CD14-positive monocyte (primary cell): ENCODE measurements around the gene R3HDM2. TPM values are rescaled to one million over a fixed set of nuclear protein-coding genes. Genes with fewer than 3 reads are reported as not detected.

ENCODE experiments used
- DNase-seq, 3 donors: peaks; one replicate each; pipeline ENCODE4 v3.0.0-alpha.2; 2011 to 2022
- H2AFZ ChIP-seq: 2 replicates; pipeline ENCODE4 v1.6.0; 2012; ENCODE audit warnings: mild to moderate bottlenecking, low read depth, low read length, inconsistent platforms; ENCODE audit not compliant: insufficient read depth, poor library complexity, severe bottlenecking
- H3K27ac ChIP-seq, 2 donors: 1 replicate in 1 of 2; 2 replicates in 1 of 2; pipeline ENCODE4 v1.5.1; 2012 to 2013; ENCODE audit warnings: low read length in 2 of 2, control low read depth in 1 of 2, inconsistent platforms in 1 of 2, low read depth in 1 of 2, mild to moderate bottlenecking in 1 of 2
- H3K27me3 ChIP-seq, 2 donors: one replicate each; pipeline versions ENCODE4 v1.6.0 to v1.6.1; 2011 to 2013; ENCODE audit warnings: low read length in 2 of 2; ENCODE audit not compliant: control insufficient read depth in 2 of 2, insufficient read depth in 2 of 2
- H3K36me3 ChIP-seq, 2 donors: replicated peaks in 1 of 2; 1 replicate in 1 of 2; 2 replicates in 1 of 2; pipeline versions ENCODE4 v1.5.1 to v1.6.1; 2012 to 2013; ENCODE audit warnings: low read length in 2 of 2, control low read depth in 1 of 2, inconsistent platforms in 1 of 2, mild to moderate bottlenecking in 1 of 2; ENCODE audit not compliant: insufficient read depth in 2 of 2, control insufficient read depth in 1 of 2
- H3K4me1 ChIP-seq, 2 donors: 1 replicate in 1 of 2; 2 replicates in 1 of 2; pipeline versions ENCODE4 v1.5.1 to v1.6.1; 2012 to 2013; ENCODE audit warnings: low read length in 2 of 2, control low read depth in 1 of 2, inconsistent platforms in 1 of 2, mild to moderate bottlenecking in 1 of 2, moderate library complexity in 1 of 2; ENCODE audit not compliant: insufficient read depth in 2 of 2, control insufficient read depth in 1 of 2
- H3K4me2 ChIP-seq: replicated peaks from 2 replicates; pipeline ENCODE3; 2012; ENCODE audit warnings: low read length, moderate library complexity, mild to moderate bottlenecking; ENCODE audit not compliant: poor library complexity, severe bottlenecking; ENCODE audit errors: extremely low read depth
- H3K4me3 ChIP-seq, 3 experiments: fragments of 200-600 bp in 1 of 3; sonication (generic) in 1 of 3; replicated peaks in 1 of 3; 1 replicate in 2 of 3; 2 replicates in 1 of 3; pipeline ENCODE4 v1.5.1; 2011 to 2013; ENCODE audit warnings: low read length in 3 of 3, mild to moderate bottlenecking in 3 of 3, control low read depth in 2 of 3, low read depth in 2 of 3, inconsistent platforms in 1 of 3, moderate library complexity in 1 of 3
- H3K79me2 ChIP-seq: 2 replicates; pipeline ENCODE4 v1.6.0; 2012; ENCODE audit warnings: mild to moderate bottlenecking, control low read depth, inconsistent platforms, low read length, moderate library complexity; ENCODE audit not compliant: insufficient read depth
- H3K9ac ChIP-seq: 2 replicates; pipeline ENCODE4 v1.6.0; 2017; ENCODE audit warnings: low read length, mild to moderate bottlenecking; ENCODE audit not compliant: insufficient read depth, poor library complexity, severe bottlenecking
- H3K9me3 ChIP-seq, 2 donors: replicated peaks in 1 of 2; 1 replicate in 1 of 2; 2 replicates in 1 of 2; pipeline versions ENCODE4 v1.5.1 to v1.6.1; 2012 to 2013; ENCODE audit warnings: low read length in 2 of 2, control low read depth in 1 of 2; ENCODE audit not compliant: control insufficient read depth in 1 of 2, insufficient read depth in 1 of 2
- H4K20me1 ChIP-seq: 2 replicates; pipeline ENCODE4 v1.6.0; 2012; ENCODE audit warnings: mild to moderate bottlenecking, low read length, control low read depth, moderate library complexity; ENCODE audit not compliant: insufficient read depth
- H3K27ac Mint-ChIP-seq, 7 donors: one replicate each; pipeline ENCODE4 v1.8.0; 2020; ENCODE audit warnings: mild to moderate bottlenecking in 7 of 7, mixed read lengths in 7 of 7, moderate library complexity in 6 of 7, inconsistent platforms in 2 of 7
- H3K27me3 Mint-ChIP-seq, 3 donors: one replicate each; pipeline ENCODE4 v1.8.0; 2021 to 2022; ENCODE audit warnings: low read depth in 3 of 3, mild to moderate bottlenecking in 3 of 3, mixed read lengths in 3 of 3, moderate library complexity in 3 of 3, inconsistent platforms in 1 of 3
- H3K36me3 Mint-ChIP-seq, 2 donors: one replicate each; pipeline ENCODE4 v1.8.0; 2020; ENCODE audit warnings: mixed read lengths in 2 of 2, inconsistent platforms in 1 of 2, mild to moderate bottlenecking in 1 of 2
- H3K4me1 Mint-ChIP-seq: one replicate; pipeline ENCODE4 v1.8.0; 2020; ENCODE audit warnings: mild to moderate bottlenecking, mixed read lengths
- H3K4me3 Mint-ChIP-seq, 2 donors: one replicate each; pipeline ENCODE4 v1.8.0; 2020; ENCODE audit warnings: mild to moderate bottlenecking in 2 of 2, mixed read lengths in 2 of 2, moderate library complexity in 1 of 2
- H3K9me3 Mint-ChIP-seq, 7 donors: one replicate each; pipeline ENCODE4 v1.8.0; 2020 to 2022; ENCODE audit warnings: mixed read lengths in 7 of 7, mild to moderate bottlenecking in 6 of 7, moderate library complexity in 6 of 7, inconsistent platforms in 2 of 7
- CTCF ChIP-seq: fragments of 200-600 bp; IDR thresholded peaks from one replicate; pipeline ENCODE4 v1.8.0; 2022; ENCODE audit warnings: antibody characterized with exemption, mild to moderate bottlenecking
- WGBS: methylation state at CpG from one replicate; pipeline ENCODE4 v1.1.5; 2013; ENCODE audit warnings: missing lambda C conversion rate; ENCODE audit not compliant: insufficient coverage; 5-methylcytosine and 5-hydroxymethylcytosine counted together
- intact Hi-C, 2 donors: fragments of 100-400 bp; cut with micrococcal nuclease; formaldehyde crosslinking; loops; one replicate each; pipeline versions ENCODE4 v1.15.0 to v1.15.1; 2023
- polyA plus RNA-seq, 3 donors: library from polyadenylated mRNA; depleted of rRNA in 1 of 3; unstranded in 2 of 3; stranded (reverse) in 1 of 3; fragments of 300-500 nt in 2 of 3; fragments of >200 nt in 1 of 3; fragmentation: Illumina TruSeq in 2 of 3; gene quantifications; 1 replicate in 2 of 3; 2 replicates in 1 of 3; pipeline ENCODE4 v1.2.3, GENCODE V29; 2012 to 2021

The R3HDM2 gene
- polyA plus RNA-seq, 3 donors: 4.2 to 69.4 (median 7.3) TPM

GRCh38 chr12:57435293-57435692 lies 4.5 kb upstream of the R3HDM2 start:
- Histone ChIP-seq H3K27me3 (no peaks in the 10 kb centered on the region), H3K79me2 (peaks cover under 1% of the 10 kb centered on the region), H3K4me2 (no peak overlapping the region), H4K20me1 (no peaks in the 10 kb centered on the region), H3K9ac (no peak overlapping the region), H3K9me3 (no peaks in the 10 kb centered on the region), H3K36me3 (no peaks in the 10 kb centered on the region), H2AFZ (peak overlapping the region; percentile 91), H3K4me1 (peaks cover 4 to 9% of the 10 kb centered on the region in 2 donors), H3K4me3 (no peak overlapping the region), H3K27ac (no peak overlapping the region)
- H3K4me1 Mint-ChIP-seq: peaks cover 13% of the 10 kb centered on the region
- H3K9me3 Mint-ChIP-seq: peaks cover 2 to 6% (median 4%) of the 10 kb centered on the region in 7 donors
- H3K36me3 Mint-ChIP-seq: no peaks in the 10 kb centered on the region
- 33% methylated on average over 1 of the region's 4 CpGs for WGBS
- H3K4me3 Mint-ChIP-seq: no peak overlapping the region
- no peak for DNase-seq
- H3K27ac Mint-ChIP-seq: peak overlapping the region in 3 of 7 donors; percentile 43 to 81 (median 72)
- no peak for TF ChIP-seq CTCF
- intact Hi-C loops: no loop called here
- no peaks in the 10 kb centered on the region for H3K27me3 Mint-ChIP-seq

GRCh38 chr12:57434517-57435223 lies 3.8 kb upstream of the R3HDM2 start, which contains the start of gene INHBC:
INHBC (plus strand) TSS chr12:57434784; CDS start chr12:57434887, 103 bp downstream.
- Histone ChIP-seq H3K9ac (no peak within 1 kb of the TSS), H4K20me1 (no peaks in the 10 kb centered on the region), H3K9me3 (no peaks in the 10 kb centered on the region), H3K27me3 (no peaks in the 10 kb centered on the region), H3K79me2 (peaks cover 7% of the 10 kb centered on the region), H3K36me3 (no peaks in the 10 kb centered on the region), H2AFZ (peak within 1 kb of the TSS; percentile 91), H3K4me1 (peaks cover 8 to 13% of the 10 kb centered on the region in 2 donors), H3K4me2 (no peak within 1 kb of the TSS), H3K4me3 (no peak within 1 kb of the TSS), H3K27ac (no peak within 1 kb of the TSS)
- no peak within 1 kb of the TSS for H3K4me3 Mint-ChIP-seq
- intact Hi-C loops: no loop called here
- no peak for DNase-seq
- TF ChIP-seq CTCF: no peak
- WGBS: 88% methylated on average over 8 of the region's 8 CpGs
- no peaks in the 10 kb centered on the region for H3K27me3 Mint-ChIP-seq
- peak within 1 kb of the TSS in 3 of 7 donors; percentile 43 to 81 (median 72) for H3K27ac Mint-ChIP-seq
- H3K9me3 Mint-ChIP-seq: peaks cover 2 to 6% (median 4%) of the 10 kb centered on the region in 7 donors
- peaks cover 16% of the 10 kb centered on the region for H3K4me1 Mint-ChIP-seq
- H3K36me3 Mint-ChIP-seq: no peaks in the 10 kb centered on the region
